NCI-H2029 (cell line): Measurements from ENCODE around the gene MUC5B.
"Not testable (repeated sequence)": the region's sequence is repeated elsewhere in the genome, so short reads cannot be mapped to it uniquely, and the experiment has no call there.

Experiments used
- DNase-seq: peaks from one replicate; lab custom pipeline; 2025; lab: John Stamatoyannopoulos, UW

The MUC5B gene

GRCh38 chr11:1203505-1204271 is 19.2 kb upstream of the MUC5B start:
- DNase-seq, result no peak

GRCh38 chr11:1204381-1205101 is 18.3 kb upstream of the MUC5B start:
- DNase-seq, result no peak

GRCh38 chr11:1205121-1205986 is 17.5 kb upstream of the MUC5B start:
- DNase-seq, result no peak

- DNase-seq, result no peak
Observed at GRCh38 chr11:1205987-1206331, 16.9 kb upstream of the MUC5B start.

- no peak for DNase-seq
Observed at GRCh38 chr11:1206391-1207271, 16.2 kb upstream of the MUC5B start.

- no peak for DNase-seq
Observed at GRCh38 chr11:1207401-1208143, 15.3 kb upstream of the MUC5B start.

- no peak for DNase-seq
Observed at GRCh38 chr11:1208144-1208393, 14.8 kb upstream of the MUC5B start.

GRCh38 chr11:1208394-1209261 is 14.2 kb upstream of the MUC5B start:
- DNase-seq, result no peak

- DNase-seq, result no peak
Observed at GRCh38 chr11:1209371-1210057, 13.4 kb upstream of the MUC5B start.

GRCh38 chr11:1211838-1212237 is 11.0 kb upstream of the MUC5B start:
- DNase-seq, result no peak

GRCh38 chr11:1215826-1216225 is 7.0 kb upstream of the MUC5B start:
- not testable (repeated sequence) for DNase-seq

GRCh38 chr11:1217151-1217550 is 5.7 kb upstream of the MUC5B start:
- DNase-seq, result no peak

- DNase-seq, result no peak
Observed at GRCh38 chr11:1218256-1218787, 4.5 kb upstream of the MUC5B start.

- no peak for DNase-seq
Observed at GRCh38 chr11:1218788-1219445, 3.9 kb upstream of the MUC5B start.

- no peak for DNase-seq
Observed at GRCh38 chr11:1219446-1219833, 3.4 kb upstream of the MUC5B start.

- peak; percentile 52 for DNase-seq
Observed at GRCh38 chr11:1219834-1220815, 2.7 kb upstream of the MUC5B start.

GRCh38 chr11:1220941-1221721 is 1.7 kb upstream of the MUC5B start:
- DNase-seq, result no peak
